SH-SY5Y (cell line): ENCODE results near the gene TPRX1.

Source experiments
- GATA2 ChIP-seq: IDR thresholded peaks from 2 replicates; pipeline ENCODE4 v1.6.1; 2011; ENCODE audit warnings: mild to moderate bottlenecking, low read depth, low read length
- GATA3 ChIP-seq: IDR thresholded peaks from 2 replicates; pipeline ENCODE4 v1.6.1; 2011; ENCODE audit warnings: low read depth, mild to moderate bottlenecking, low read length, moderate library complexity

GRCh38 chr19:47824396-47824795 is 20.0 kb upstream of the TPRX1 start:
- TF ChIP-seq GATA3 (no peak), GATA2 (no peak)
